CD4-positive, alpha-beta T cell (primary cell): ENCODE measurements around the gene NMRAL1. TPM values are rescaled to one million over a fixed set of nuclear protein-coding genes. Genes with fewer than 3 reads are reported as not detected.

Source experiments
- ATAC-seq: fragments of 200-7000 bp; cut with Tn5 transposase; one replicate; pipeline ENCODE4 v1.10.0; 2022; ENCODE audit warnings: mild to moderate bottlenecking; ENCODE audit not compliant: poor library complexity
- CTCF ChIA-PET: fragments of 350-600 bp; sonication (Branson Sonifier 250); formaldehyde crosslinking; loops from one replicate; lab custom pipeline; 2021; ENCODE audit warnings: antibody characterized with exemption, inconsistent platforms; lab: Charles Lee
- POLR2A ChIA-PET: fragments of 350-600 bp; sonication (Branson Sonifier 250); formaldehyde crosslinking; loops from one replicate; lab custom pipeline; 2021; ENCODE audit warnings: antibody characterized with exemption, inconsistent platforms; lab: Charles Lee
- DNase-seq, 14 experiments: peaks; one replicate each; pipeline ENCODE4 v3.0.0-alpha.2; 2013 to 2020; ENCODE audit warnings: mixed read lengths in 2 of 14
- H3K27ac ChIP-seq, 2 donors: one replicate each; pipeline versions ENCODE4 v1.5.1 to v1.7.0; 2013; ENCODE audit warnings: low read length in 2 of 2, low read depth in 1 of 2, mild to moderate bottlenecking in 1 of 2
- H3K27me3 ChIP-seq, 2 experiments: 1 replicate in 1 of 2; 2 replicates in 1 of 2; pipeline versions ENCODE4 v1.6.1 to v1.7.0; 2013; ENCODE audit warnings: low read length in 2 of 2, control low read depth in 1 of 2, mild to moderate bottlenecking in 1 of 2, moderate library complexity in 1 of 2; ENCODE audit not compliant: insufficient read depth in 2 of 2, control insufficient read depth in 1 of 2
- H3K36me3 ChIP-seq: one replicate; pipeline ENCODE4 v1.6.1; 2013; ENCODE audit warnings: low read length, control low read depth; ENCODE audit not compliant: insufficient read depth
- H3K4me1 ChIP-seq: one replicate; pipeline ENCODE4 v1.6.1; 2013; ENCODE audit warnings: low read length, control low read depth; ENCODE audit not compliant: insufficient read depth
- H3K4me3 ChIP-seq: one replicate; pipeline ENCODE4 v1.5.1; 2013; ENCODE audit warnings: mild to moderate bottlenecking, low read length, moderate library complexity
- H3K9me3 ChIP-seq, 2 experiments: 1 replicate in 1 of 2; 2 replicates in 1 of 2; pipeline versions ENCODE4 v1.6.1 to v1.7.0; 2013; ENCODE audit warnings: low read length in 2 of 2, mild to moderate bottlenecking in 2 of 2, control low read depth in 1 of 2, moderate library complexity in 1 of 2; ENCODE audit not compliant: control insufficient read depth in 1 of 2, insufficient read depth in 1 of 2
- H3K27ac Mint-ChIP-seq: one replicate; pipeline ENCODE4 v1.8.0; 2020; ENCODE audit warnings: mixed read lengths
- H3K27me3 Mint-ChIP-seq: one replicate; pipeline ENCODE4 v1.8.0; 2021; ENCODE audit warnings: mixed read lengths
- H3K36me3 Mint-ChIP-seq: one replicate; pipeline ENCODE4 v1.8.0; 2021; ENCODE audit warnings: low read depth, mixed read lengths
- H3K4me1 Mint-ChIP-seq: one replicate; pipeline ENCODE4 v1.8.0; 2021; ENCODE audit warnings: low read depth, mixed read lengths
- H3K4me3 Mint-ChIP-seq: one replicate; pipeline ENCODE4 v1.8.0; 2020; ENCODE audit warnings: mild to moderate bottlenecking, mixed read lengths
- H3K9me3 Mint-ChIP-seq: one replicate; pipeline ENCODE4 v1.8.0; 2020; ENCODE audit warnings: mixed read lengths
- CTCF ChIP-seq: fragments of 200-600 bp; IDR thresholded peaks from one replicate; pipeline ENCODE4 v1.8.0; 2022; ENCODE audit warnings: antibody characterized with exemption, mild to moderate bottlenecking
- intact Hi-C, 2 experiments: fragments of 100-400 bp; cut with DNase I in 1 of 2; cut with micrococcal nuclease in 1 of 2; formaldehyde crosslinking; loops; one replicate each; pipeline versions ENCODE4 v1.15.1 to v1.9.0; 2023 to 2025; cut with DNase I, micrococcal nuclease
- total RNA-seq, 174 experiments: library from RNA in 2 of 174; stranded (reverse) in 2 of 174; gene quantifications; one replicate each; pipeline ENCODE4 v1.2.3 and lab custom pipeline; 2021 to 2026

The NMRAL1 gene
- total RNA-seq, 2 experiments from 2014 or later: 28.6 to 29.5 TPM

DNA sequence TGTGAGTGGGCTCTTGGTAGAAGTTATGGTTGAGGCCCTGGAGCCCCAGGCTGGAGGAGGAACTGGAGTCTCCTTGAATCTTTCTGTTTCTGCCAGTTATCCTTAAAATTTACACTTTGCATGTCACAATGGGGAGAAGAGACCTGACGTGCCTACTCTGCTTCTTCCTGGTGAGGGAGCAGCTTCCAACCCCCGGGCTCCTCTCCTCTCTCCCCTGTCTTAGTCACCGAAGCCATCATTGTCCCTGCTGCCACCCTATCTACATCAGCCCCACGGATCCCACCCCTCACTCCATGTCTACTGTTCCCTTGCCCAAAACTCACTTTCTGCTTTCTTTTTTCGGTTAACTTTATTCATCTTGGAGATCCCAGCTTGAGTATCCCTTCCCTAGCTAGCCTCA, 31.2 kb downstream of the NMRAL1 start:
- Histone ChIP-seq H3K4me3 (no peak overlapping the region), H3K36me3 (peaks cover 88% of the 10 kb centered on the region), H3K27me3 (no peaks in the 10 kb centered on the region), H3K9me3 (no peaks in the 10 kb centered on the region), H3K27ac (no peak overlapping the region), H3K4me1 (no peaks in the 10 kb centered on the region)
- H3K27ac Mint-ChIP-seq: no peak overlapping the region
- POLR2A ChIA-PET: no interaction called here
- no peak for TF ChIP-seq CTCF
- intact Hi-C loops: no loop called here
- ATAC-seq (no peak), DNase-seq (no peak)
- no peak overlapping the region for H3K4me3 Mint-ChIP-seq
- peaks cover 89% of the 10 kb centered on the region for H3K36me3 Mint-ChIP-seq
- no peaks in the 10 kb centered on the region for H3K4me1 Mint-ChIP-seq
- CTCF ChIA-PET: no interaction called here
- H3K27me3 Mint-ChIP-seq: no peaks in the 10 kb centered on the region
- H3K9me3 Mint-ChIP-seq: no peaks in the 10 kb centered on the region

- H3K4me3 ChIP-seq: no peak overlapping the region
- no peak for ATAC-seq
- Mint-ChIP-seq H3K36me3 (peaks cover 91% of the 10 kb centered on the region), H3K4me3 (no peak overlapping the region), H3K9me3 (no peaks in the 10 kb centered on the region), H3K27me3 (no peaks in the 10 kb centered on the region), H3K27ac (no peak overlapping the region), H3K4me1 (no peaks in the 10 kb centered on the region)
- ChIA-PET POLR2A (no interaction called here), CTCF (no interaction called here)
- DNase-seq: no peak
- intact Hi-C loops: no loop called here
- no peak for TF ChIP-seq CTCF
- H3K27me3 ChIP-seq: no peaks in the 10 kb centered on the region
- peaks cover 93% of the 10 kb centered on the region for H3K36me3 ChIP-seq
- H3K9me3 ChIP-seq: no peaks in the 10 kb centered on the region
- H3K4me1 ChIP-seq: no peaks in the 10 kb centered on the region
- H3K27ac ChIP-seq: no peak overlapping the region
Observed at GRCh38 chr16:4442371-4442770, 32.1 kb downstream of the NMRAL1 start.

- POLR2A ChIA-PET: no interaction called here
- H3K4me1 ChIP-seq: no peaks in the 10 kb centered on the region
- H3K4me3 Mint-ChIP-seq: no peak overlapping the region
- H3K27me3 ChIP-seq: no peaks in the 10 kb centered on the region
- no peak for TF ChIP-seq CTCF
- no peaks in the 10 kb centered on the region for H3K27me3 Mint-ChIP-seq
- CTCF ChIA-PET: interaction anchor here (1.5 kb wide), 1 partner anchor 111 kb away, joined by 4 read pairs; no protein-coding TSS in a partner anchor
- H3K36me3 ChIP-seq: peaks cover 86% of the 10 kb centered on the region
- H3K27ac Mint-ChIP-seq: no peak overlapping the region
- no peak overlapping the region for H3K27ac ChIP-seq
- H3K36me3 Mint-ChIP-seq: peaks cover 88% of the 10 kb centered on the region
- peaks cover 9% of the 10 kb centered on the region for H3K4me1 Mint-ChIP-seq
- intact Hi-C loops: no loop called here
- no peak for ATAC-seq
- no peak overlapping the region for H3K4me3 ChIP-seq
- H3K9me3 Mint-ChIP-seq: no peaks in the 10 kb centered on the region
- no peaks in the 10 kb centered on the region for H3K9me3 ChIP-seq
- DNase-seq: no peak
Observed at GRCh38 chr16:4437366-4437765, 37.1 kb downstream of the NMRAL1 start.
